Measurements from ENCODE around the gene PPP6R2.

Gene PPP6R2

GRCh38 chr22:50471197-50471847 is 128.2 kb downstream of the PPP6R2 start:
- no peak for DNase-seq

DNA sequence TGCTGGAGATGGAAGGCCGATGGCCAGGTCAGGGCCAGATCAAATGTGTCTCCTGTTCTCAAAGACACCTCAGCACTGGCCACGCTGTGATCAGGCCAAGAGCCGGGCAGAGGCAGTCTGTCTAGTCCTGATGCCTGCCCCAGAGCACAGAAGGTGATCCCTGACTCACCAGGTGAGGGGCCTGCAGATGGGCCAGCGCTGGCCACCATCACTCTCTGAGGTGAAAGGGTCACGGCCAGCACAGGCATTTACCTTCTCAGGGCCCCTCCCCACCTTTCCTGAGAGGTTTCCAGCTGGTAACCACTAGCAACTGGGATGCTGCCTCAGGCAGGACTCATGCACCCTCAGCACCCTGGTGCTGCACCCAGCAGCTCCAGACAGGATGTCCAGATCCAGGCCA is 128.8 kb downstream of the PPP6R2 start:
- no peak for DNase-seq

DNA sequence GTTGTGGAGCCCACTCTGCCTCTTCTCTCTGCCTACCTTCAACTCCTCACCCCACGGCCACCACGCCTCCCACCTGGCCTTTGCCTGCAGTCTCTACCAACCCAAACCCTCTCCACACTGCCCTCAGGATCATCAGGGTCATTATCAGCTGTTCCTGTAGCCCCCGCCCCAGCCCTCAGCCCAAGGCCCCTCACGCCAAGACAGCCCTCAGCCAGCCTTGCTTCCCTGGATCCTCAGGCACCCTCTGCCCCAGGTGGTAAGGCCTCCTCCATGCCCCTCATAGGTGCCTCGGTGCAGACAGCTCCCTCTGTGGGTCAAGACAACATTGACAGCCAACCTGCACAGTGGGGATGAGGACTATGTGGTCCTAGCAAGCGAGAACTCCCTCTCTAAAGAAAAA is 130.0 kb downstream of the PPP6R2 start:
- no peak for DNase-seq

- DNase-seq = no peak
These were observed 130.9 kb downstream of the PPP6R2 start for GRCh38 chr22:50473855-50474671.

DNA sequence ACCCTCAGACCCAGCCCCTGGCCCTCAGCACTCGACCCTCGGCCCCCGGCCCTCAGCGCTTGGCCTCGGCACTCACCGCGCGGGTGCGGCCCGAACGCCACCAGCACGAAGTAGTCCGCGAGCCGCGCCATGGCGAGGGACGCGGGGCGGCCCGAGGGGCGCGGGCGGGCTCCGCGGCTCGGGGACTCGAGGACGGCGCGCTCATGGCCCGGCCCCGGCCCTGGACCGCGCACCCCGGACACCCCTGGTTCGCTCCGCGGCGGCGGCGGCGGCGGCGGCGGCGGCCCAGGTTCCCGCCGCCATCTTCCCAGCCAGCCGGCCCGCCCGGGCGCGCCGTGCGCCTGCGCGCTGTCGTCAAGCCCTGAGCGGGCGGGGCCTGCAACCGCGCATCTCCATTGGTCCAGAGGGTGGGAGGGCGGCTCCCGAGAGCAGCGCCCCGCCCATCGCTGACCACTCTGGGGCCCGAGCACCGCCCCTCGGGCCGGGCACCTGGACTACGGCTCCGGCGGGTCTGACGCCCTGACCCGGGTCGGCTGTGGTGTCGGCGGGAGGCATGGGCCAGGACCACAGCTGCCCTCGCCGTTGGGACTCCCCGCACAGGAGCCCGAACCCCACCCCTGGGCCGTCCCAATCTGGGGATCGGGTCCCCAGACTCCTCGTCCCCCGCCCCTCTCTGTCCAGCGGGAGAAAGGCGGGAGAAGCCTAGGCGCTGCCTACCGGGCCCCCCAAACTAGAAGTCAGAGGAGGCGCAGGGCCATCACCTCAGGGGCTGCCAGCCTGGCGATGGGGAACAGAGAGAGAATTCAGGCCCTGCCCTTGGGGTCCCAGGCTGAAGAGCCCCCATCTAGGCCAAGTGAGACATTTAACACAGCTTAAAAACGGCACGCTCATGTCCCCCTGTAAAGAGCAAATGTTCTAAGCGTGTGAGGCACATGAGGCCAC is 131.9 kb downstream of the PPP6R2 start, which contains the start of gene SBF1:
Gene SBF1, minus strand, starts transcription at position 326 of the 942 bp plus-strand sequence. Its CDS starts 195 bp downstream, at position 131.
- peak; percentile 52 for DNase-seq

- no peak for DNase-seq
These were observed 132.5 kb downstream of the PPP6R2 start for GRCh38 chr22:50475652-50476002.

GRCh38 chr22:50476868-50477267 is 133.7 kb downstream of the PPP6R2 start:
- DNase-seq = peak; percentile 11

DNA sequence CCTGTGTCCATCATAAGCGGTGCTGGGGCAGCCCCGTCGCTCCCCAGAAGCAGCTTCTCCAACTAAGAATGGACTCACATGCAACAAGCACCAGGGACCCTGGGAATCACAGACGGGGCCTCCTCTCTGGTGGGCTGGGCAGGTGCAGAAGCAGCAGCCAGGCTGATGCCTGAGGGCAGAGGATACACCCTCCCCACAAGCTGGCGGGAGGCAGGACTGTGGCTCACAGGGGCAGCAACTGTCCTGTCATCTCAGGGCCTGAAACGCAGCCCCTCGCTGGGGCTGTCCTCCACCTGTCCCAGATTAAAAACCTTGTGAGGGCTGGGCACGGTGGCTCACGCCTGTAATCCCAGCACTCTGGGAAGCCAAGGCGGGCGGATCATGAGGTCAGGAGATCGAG is 134.8 kb downstream of the PPP6R2 start:
- DNase-seq = no peak

DNA sequence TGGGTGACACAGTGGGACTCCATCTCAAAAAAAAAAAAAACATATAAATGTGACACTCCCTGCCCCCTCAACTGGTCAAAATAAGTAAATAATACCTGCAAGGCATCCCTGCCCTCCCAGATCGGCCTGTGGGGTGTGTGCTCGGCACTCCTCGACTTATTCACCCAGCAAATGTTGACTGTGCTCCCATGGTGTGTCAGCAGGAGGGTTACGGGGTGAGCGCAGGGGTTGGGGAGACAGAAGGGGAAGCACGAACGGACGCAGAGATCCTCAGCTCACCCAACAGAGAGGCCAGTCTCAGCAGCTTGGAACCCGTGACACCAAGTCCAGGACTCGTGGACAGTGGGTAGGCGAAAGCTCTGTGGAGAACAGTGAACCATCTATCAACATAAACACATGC is 136.6 kb downstream of the PPP6R2 start:
- no peak for DNase-seq

DNA sequence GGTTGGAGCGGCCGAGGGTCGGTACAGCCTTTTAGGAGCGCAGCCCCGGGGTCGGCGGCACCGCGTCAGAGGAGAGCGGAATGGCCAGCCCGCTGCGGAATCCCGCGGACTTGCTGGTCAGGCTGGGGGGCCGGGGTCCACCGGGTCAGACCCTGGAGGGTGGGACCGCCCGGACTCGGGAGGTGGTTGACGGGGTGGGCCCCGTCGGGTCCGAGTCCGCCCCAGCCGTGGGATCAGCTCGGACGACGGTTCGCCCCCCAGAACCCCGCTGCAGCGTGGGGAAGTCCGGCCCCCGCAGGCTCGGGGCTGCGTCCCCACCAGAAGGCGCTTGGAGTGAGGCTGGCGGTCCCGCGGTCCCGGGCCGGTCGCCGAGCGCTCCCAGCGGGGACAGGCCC is 137.9 kb downstream of the PPP6R2 start:
- no peak for DNase-seq

DNA sequence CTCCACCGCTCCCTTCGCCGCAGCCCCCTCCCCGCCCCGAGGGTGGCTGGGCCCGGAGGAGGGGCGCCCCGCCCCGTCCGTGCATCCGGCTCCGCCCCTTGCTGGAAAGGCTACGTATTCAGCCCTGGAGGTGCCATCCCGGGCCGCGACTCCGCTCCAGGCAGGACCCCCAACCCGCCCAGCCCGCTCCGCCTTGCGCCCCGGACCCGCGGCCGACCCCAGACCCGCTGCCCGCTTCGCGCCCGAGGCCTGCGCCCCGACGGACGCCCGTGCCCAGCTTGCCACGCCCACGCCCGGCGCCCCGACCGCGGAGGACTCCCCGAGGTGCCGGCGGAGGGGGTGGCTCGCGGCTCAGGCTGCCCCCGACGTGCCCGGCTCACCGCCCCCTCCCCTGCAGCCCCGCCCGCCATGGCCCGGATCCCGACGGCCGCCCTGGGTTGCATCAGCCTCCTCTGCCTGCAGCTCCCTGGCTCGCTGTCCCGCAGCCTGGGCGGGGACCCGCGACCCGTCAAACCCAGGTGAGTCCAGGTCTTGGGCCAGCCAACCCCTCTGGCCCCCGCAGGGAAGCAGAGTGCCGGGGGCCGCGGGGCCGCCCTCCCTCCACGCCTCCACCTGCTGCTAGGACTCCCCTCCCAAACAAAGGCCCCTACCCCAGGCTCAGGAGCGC is 138.4 kb downstream of the PPP6R2 start, which contains the start of gene ADM2:
Gene ADM2, plus strand, starts transcription at position 104 of the 667 bp plus-strand sequence. Its CDS starts 305 bp downstream, at position 409.
- DNase-seq = no peak

- no peak for DNase-seq
These were observed 139.3 kb downstream of the PPP6R2 start for GRCh38 chr22:50482107-50483074.

- DNase-seq = no peak
These were observed 140.0 kb downstream of the PPP6R2 start for GRCh38 chr22:50483106-50483505.

DNA sequence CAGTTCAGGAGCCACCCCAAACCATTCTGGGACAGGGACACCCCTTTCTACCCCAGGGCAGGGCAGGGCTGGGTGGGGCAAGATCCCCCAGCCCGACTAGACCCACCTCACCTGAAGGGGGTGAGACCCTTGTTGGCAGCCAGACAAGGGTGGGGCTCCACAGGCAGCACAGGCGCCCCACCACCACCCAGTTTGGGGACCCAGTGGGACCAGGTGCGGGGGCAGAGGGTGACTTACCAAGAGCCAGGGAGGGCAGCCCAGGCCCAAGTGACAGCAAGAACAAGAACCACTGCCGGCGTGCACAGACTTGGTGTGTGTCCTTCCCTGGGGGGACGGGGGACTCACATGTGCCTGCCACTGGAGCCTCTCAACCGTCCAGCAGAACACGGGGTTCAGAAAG is 140.4 kb downstream of the PPP6R2 start:
- DNase-seq = no peak

DNA sequence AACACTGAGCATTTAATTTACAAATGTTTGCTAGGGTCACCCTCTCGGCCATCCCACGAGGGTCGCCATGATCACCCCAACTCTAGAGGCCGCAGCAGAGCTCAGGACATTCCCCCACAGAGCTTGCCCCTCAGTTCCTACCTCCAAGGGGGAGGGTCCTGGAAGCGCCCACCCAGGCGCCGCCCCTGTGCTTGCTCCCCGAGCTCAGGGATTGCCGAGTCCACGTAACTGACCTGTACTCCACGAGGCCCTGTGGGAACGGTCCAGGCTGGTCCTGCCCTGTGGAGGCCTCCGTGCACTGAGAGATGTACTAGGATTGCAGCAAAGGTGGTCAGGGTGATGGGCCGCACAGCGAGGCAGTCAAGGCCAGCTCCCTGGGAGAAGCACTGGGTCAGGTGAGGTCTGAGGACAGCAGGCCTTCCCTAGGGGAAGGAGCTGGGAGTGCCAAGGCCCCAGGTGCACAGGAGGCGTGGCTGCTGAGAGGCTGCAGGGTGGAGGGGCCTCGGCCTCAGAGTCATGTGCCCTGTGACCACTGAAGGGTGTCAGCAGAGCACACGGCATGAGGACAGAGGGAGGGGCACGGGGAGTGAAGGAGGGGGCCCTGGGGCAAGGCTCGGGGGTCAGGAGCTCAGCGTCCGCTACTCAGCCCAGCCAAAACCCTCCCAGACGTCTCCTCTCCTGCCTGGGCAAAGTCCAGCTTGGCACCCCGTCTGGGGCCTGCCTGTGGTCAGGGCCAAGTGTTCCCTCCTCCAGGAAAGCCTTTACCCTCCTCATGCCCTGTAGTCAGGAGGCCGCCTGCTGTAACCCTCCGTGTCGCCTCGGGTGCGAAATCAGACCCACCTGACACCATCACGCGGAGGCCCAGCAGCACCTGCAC is 141.1 kb downstream of the PPP6R2 start:
- DNase-seq = no peak

DNA sequence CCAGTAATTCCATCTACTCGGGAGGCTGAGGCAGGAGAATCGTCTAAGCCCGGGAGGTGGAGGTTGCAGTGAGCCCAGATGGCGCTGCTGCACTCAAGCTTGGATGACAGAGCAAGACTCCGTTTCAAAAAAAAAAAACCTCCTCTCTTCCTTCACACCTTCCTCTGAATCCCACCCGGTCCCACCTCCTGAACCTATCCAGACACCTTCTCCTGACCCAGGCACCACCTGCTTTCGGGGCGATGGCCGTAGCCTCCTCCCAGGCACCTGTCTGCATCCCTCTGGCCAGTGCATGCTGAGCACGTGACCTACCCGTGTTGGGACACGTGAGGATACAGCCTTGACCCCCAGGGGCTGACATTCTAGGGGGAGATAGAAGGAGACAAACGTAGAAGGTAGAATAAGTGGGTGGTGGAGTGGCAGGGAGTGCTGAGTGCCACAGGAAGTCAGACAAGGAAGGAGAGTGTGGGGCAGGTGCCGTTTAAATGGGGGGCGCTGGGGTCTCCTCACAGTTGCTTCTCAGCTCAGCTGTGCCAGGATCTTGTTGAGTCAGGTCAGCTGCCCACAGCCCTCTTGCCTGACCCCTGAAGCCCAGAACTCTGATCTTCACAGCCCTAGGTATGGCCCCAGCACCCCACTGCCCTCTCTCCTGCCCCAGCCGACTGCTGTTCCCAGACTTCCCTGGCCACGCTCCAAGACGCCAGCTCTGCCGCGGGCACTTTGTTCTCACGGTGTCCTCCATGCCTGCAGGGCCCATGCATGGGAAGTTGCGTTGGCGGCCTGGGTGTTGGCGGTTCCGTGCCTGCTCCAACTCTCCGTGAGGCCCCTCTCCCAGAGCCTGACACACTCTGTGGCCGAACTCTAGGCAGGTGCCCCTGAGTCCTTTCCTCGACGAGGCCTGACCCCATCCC is 142.3 kb downstream of the PPP6R2 start:
- no peak for DNase-seq

- no peak for DNase-seq
These were observed 143.6 kb downstream of the PPP6R2 start, which contains the start of gene MIOX for GRCh38 chr22:50486561-50487289. TSS of gene MIOX (plus strand) at chr22:50486859. CDS start at chr22:50486898, 39 bp downstream.

- DNase-seq = no peak
These were observed 144.3 kb downstream of the PPP6R2 start for GRCh38 chr22:50487290-50488005.
